GM12891 (cell line): ENCODE results near the gene NEDD4L.

Experiments
- DNase-seq: peaks from one replicate; pipeline ENCODE4 v3.0.0; 2011; ENCODE audit warnings: low spot score; ENCODE audit not compliant: insufficient read length
- FAIRE-seq: peaks from 2 replicates; lab custom pipeline; 2011; peaks lifted over from hg19 to GRCh38; lab: Jason Lieb, UNC
- PAX5 ChIP-seq: IDR thresholded peaks from 2 replicates; pipeline ENCODE4 v1.6.1; 2011; ENCODE audit warnings: low read length, moderate library complexity, mild to moderate bottlenecking; ENCODE audit not compliant: insufficient read depth, severe bottlenecking
- POLR2A ChIP-seq: IDR thresholded peaks from 2 replicates; pipeline ENCODE4 v1.6.1; 2011; ENCODE audit warnings: low read depth, low read length, control low read depth
- POLR2AphosphoS5 ChIP-seq: IDR thresholded peaks from 2 replicates; pipeline ENCODE4 v1.6.1; 2011; ENCODE audit warnings: low read depth, low read length, control low read depth
- POU2F2 ChIP-seq: IDR thresholded peaks from 2 replicates; pipeline ENCODE4 v1.6.1; 2011; ENCODE audit warnings: low read depth, mild to moderate bottlenecking, control low read depth, low read length, moderate library complexity
- SPI1 ChIP-seq: IDR thresholded peaks from 2 replicates; pipeline ENCODE4 v1.6.1; 2011; ENCODE audit warnings: low read depth, low read length, control low read depth
- TAF1 ChIP-seq: IDR thresholded peaks from 2 replicates; pipeline ENCODE4 v1.6.1; 2011; ENCODE audit warnings: low read depth, low read length, control low read depth

NEDD4L gene

DNA sequence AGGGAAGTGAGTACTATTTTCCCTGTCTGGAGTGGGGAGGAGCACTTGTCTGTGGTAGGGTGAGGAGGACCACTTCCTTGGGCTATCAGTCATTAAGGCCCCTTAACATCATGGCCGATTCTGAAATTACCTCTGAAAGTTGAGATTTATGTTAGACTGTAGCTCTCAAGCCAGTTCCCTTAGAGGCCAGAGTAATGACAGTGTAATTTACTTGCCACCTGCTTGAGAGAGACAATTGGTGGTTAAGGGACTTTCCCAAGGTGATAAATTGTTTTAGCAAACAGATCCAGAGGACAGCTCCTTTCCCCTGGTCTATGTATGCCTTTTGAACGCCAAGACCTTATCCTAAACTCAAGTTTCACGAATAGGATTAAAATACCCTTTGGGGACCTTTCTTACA, 56.1 kb downstream of the NEDD4L start:
- TF ChIP-seq SPI1, result peak; percentile 29; the same call in 1 of the 2 replicates
- TF ChIP-seq POU2F2, result no peak
- peak; percentile 82 for FAIRE-seq
- no peak for DNase-seq

GRCh38 chr18:58101291-58101794, 57.3 kb downstream of the NEDD4L start:
- peak; percentile 97 for FAIRE-seq
- DNase-seq, result no peak
- TF ChIP-seq POLR2A (no peak), SPI1 (peak; percentile 84), PAX5 (no peak), TAF1 (no peak), POU2F2 (peak; percentile 95), POLR2AphosphoS5 (no peak; the same call in 1 of the 2 replicates)

- TF ChIP-seq TAF1 (no peak), POLR2A (no peak), POU2F2 (no peak), SPI1 (no peak), POLR2AphosphoS5 (no peak), PAX5 (no peak)
- DNase-seq, result no peak
- FAIRE-seq, result peak; percentile 84
Measured at GRCh38 chr18:58102018-58102417, 58.0 kb downstream of the NEDD4L start.

GRCh38 chr18:58102875-58103274, 58.8 kb downstream of the NEDD4L start:
- FAIRE-seq, result peak; percentile 38
- TF ChIP-seq POLR2AphosphoS5 (no peak), POLR2A (no peak), TAF1 (no peak), POU2F2 (no peak), SPI1 (no peak), PAX5 (no peak)
- DNase-seq, result no peak

DNA sequence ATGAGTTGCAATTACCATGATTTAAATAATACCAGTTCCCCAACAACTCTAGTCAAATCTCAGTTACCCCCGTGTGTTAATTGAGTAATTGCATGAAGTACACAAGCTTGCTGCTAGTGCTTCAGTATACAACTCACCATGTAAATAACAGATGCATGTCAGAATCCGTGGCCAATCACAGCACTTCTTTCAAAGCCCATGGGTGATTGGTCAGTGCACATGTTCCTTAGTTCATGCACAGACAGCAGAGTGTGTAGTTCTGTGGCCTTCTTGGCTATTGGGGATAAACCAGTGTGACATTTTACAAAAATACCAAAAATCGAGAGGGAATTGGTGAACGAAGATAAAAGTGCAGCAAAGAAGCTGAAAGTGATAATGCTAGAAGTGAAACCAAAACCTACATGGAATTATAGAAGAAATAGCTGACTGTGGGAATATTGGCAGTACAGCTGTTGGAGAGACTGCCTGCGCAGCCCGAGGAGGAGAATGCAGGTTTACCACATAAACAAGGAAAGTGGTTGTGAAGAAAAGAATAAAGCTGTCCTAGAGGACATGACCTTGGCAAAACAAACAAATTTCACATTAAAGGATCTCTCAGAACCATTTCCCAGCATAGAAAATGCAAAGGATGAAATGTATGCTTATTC, 59.4 kb downstream of the NEDD4L start:
- FAIRE-seq (peak; percentile 74), DNase-seq (no peak)
- TF ChIP-seq TAF1, result no peak
- TF ChIP-seq PAX5, result no peak
- no peak for TF ChIP-seq POLR2AphosphoS5
- no peak for TF ChIP-seq POU2F2
- TF ChIP-seq POLR2A, result no peak
- TF ChIP-seq SPI1, result no peak

- DNase-seq (no peak), FAIRE-seq (no peak)
- TF ChIP-seq POLR2AphosphoS5, result no peak
- no peak for TF ChIP-seq SPI1
- no peak for TF ChIP-seq POLR2A
- no peak for TF ChIP-seq PAX5
- TF ChIP-seq TAF1, result no peak
- TF ChIP-seq POU2F2, result no peak
Measured at GRCh38 chr18:58104096-58104495, 60.1 kb downstream of the NEDD4L start.

GRCh38 chr18:58105206-58105887, 61.3 kb downstream of the NEDD4L start:
- TF ChIP-seq POLR2A, result no peak
- TF ChIP-seq PAX5, result no peak
- DNase-seq (no peak), FAIRE-seq (peak; percentile 5)

GRCh38 chr18:58105888-58106260, 61.8 kb downstream of the NEDD4L start:
- no peak for DNase-seq
- TF ChIP-seq POU2F2 (no peak), SPI1 (no peak), POLR2AphosphoS5 (no peak), POLR2A (no peak), TAF1 (no peak), PAX5 (no peak)
- no peak for FAIRE-seq

DNA sequence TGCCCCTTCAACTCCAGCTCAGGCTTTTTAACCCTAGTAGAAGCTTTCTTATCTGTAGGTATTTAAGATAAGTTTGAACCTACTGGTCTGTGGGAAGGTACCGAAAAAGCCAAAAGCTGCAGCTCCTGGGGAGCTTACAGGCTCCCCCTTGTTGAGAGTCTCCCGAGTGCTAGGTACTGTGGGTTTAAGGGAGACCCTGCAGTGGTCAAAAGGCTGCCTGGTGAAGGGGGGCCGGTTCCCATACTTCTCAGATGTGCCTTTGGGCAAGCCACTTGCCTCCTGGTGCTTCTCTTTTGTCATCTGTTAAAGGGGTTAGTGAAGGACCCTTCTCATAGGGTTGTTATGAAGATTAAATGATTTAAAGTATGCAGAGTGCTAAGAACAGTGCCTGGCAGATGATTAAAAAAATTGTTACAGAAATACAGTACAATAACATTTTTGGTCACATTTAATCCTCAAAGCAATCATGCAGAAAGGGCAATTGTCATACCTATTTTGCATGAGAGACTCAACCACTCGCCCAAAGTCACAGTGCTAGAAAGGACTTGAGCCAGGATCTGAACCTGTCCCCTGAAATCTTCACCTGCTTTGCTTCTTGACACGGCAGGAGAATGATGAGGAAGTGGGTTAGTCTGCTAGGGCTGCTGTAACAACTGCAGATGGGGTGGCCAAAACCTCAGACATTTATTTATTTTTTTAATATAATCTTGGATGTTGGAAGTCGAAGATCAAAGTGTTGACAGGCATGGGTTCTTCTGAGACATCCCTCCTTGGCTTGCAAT, 62.5 kb downstream of the NEDD4L start:
- no peak for DNase-seq
- TF ChIP-seq POLR2AphosphoS5 (no peak), PAX5 (no peak), POLR2A (no peak), TAF1 (no peak), POU2F2 (no peak), SPI1 (peak; percentile 62; the same call in 1 of the 2 replicates)
- FAIRE-seq, result peak; percentile 80
